ENCODE results near the gene MEP1B. TPM values are rescaled to one million over a fixed set of nuclear protein-coding genes. Genes with fewer than 3 reads are reported as not detected.

The MEP1B gene
- polyA plus RNA-seq, 3 donors = 0.02 to 0.12 TPM; not detected in 1

DNA sequence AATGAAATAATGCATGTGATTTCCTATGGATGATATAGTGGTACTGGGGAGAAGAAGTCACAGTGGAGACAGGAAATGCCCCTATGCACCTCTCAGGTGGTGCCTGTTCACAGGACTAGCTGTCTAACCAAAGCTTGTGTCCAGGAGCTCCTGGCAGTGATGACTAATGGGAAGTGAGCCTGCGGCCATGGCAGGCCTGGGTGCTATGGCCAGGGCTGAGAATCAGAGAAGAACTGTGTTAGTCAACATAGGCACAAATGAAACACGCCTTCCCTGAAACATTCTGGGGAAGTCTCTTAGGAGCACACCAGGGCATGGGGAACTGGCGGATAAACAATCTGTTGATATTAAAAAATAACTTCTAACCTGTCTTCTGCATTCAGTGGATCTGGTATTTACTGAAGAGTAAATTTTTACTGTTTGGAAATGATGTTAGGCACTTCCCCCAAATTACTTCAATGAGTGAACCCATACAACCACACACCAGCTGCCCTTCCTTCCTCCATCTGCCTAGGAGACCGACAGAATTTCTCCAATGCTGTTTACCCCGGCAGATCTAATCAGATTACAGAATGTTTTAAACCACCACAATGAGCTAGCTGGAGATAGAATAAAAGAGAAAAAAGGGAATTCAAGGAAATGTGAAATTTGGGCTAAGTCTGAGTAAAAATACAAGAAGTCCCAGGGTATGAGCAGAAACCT, 67.4 kb downstream of the MEP1B start:
- 46 to 68% (median 62%) methylated on average over 5 of the region's 5 CpGs for WGBS, 3 donors
- no peak overlapping the region for H3K27ac ChIP-seq (ENCODE audit: low read depth, low read length)

DNA sequence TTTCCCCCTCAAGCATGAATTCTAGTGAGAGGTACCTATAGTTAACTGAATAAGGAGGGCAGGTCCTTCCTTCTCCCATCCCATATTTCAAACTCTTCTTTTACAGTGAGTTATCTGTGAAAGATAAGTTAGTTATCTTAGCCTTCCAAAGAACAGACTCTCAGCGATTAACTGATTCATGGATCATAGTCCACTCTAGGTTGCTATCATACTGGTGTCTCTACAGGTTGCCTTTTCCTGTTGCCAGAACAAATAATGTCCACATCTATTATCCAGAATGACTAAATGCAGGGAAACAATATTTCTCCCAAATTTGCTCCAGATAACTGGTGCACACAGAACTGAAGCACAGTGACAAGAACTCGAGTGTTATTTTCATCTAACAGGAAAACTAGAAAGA, 68.3 kb downstream of the MEP1B start:
- no peak overlapping the region for H3K27ac ChIP-seq (ENCODE audit: low read depth, low read length)
- WGBS, 3 donors = 68 to 79% (median 77%) methylated on average over 2 of the region's 2 CpGs

- no peak overlapping the region for H3K27ac ChIP-seq (ENCODE audit: low read depth, low read length)
- WGBS, 3 donors = 72 to 78% (median 76%) methylated on average over 5 of the region's 5 CpGs
These were observed 68.8 kb downstream of the MEP1B start for GRCh38 chr18:32258558-32259204.

DNA sequence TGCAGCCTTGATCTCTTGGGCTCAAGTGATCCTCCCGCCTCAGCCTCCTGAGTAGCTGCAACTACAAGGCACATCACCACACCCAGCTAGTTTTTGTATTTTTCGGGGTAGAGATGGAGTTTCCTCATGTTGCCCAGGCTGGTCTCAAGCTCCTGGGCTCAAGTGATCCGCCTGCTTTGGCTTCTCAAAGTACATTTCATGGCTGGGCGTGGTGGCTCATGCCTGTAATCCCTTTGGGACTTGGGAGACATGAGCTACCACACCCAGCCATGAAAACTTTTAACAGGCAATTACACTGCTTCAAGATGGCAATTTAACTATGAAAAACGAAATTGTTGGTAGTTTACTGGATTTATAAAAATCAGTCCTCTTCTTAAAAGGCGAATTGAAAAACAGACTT, 69.7 kb downstream of the MEP1B start:
- H3K27ac ChIP-seq (ENCODE audit: low read depth, low read length) = no peak overlapping the region
- WGBS, 3 donors = 83 to 87% (median 86%) methylated on average over 6 of the region's 6 CpGs

DNA sequence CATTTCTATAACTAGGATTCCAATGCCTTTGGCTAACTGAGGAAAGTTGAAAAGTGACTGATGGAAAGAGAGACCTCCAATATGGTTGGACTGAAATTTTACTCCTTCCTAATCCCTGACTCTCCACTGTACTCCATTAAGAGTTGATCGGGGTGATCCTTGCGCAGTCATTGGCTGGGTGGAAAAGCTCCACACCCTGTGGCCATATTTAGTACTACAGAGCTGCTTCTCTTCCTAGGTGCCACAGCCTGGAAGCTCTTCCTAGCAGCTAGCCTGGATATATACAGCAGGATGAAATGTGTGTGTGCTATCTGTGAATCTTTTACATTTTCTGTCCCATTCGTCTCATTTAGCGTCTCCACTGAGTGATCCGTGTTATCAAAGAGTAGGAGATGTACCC, 71.2 kb downstream of the MEP1B start:
- WGBS, 3 donors = 94 to 96% (median 96%) methylated on average over 5 of the region's 5 CpGs

GRCh38 chr18:32262092-32262491, 72.3 kb downstream of the MEP1B start:
- 79 to 93% (median 80%) methylated on average over 1 of the region's 1 CpG for WGBS, 3 donors
- H3K27ac ChIP-seq (ENCODE audit: low read depth, low read length) = no peak overlapping the region

More for the DNA sequence above, 71.2 kb downstream of the MEP1B start:
- H3K27ac ChIP-seq (ENCODE audit: low read depth, low read length) = no peak overlapping the region

DNA sequence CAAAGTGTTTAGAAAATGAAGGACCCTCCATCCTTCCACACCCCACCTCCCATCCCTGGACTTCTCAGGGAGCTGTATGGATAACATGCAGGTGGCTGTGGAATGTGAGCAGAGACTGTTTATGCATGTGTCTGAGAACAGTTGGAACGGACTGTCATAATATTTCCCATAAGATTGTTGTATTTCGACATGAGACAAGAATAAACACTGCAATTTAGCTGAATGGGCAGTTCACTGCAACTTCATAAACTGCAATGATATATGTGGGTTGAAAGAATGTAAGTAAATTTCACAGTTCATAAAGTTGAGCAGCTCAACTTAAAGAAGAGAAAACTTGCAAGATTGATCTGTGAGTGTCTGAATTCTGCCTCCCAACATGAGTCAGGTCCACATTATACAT, 74.6 kb downstream of the MEP1B start:
- WGBS, 3 donors = 66 to 76% (median 66%) methylated on average over 2 of the region's 2 CpGs
- no peak overlapping the region for H3K27ac ChIP-seq (ENCODE audit: low read depth, low read length)

- 86 to 95% (median 90%) methylated on average over 4 of the region's 4 CpGs for WGBS, 3 donors
- H3K27ac ChIP-seq (ENCODE audit: low read depth, low read length) = no peak overlapping the region
These were observed 77.6 kb downstream of the MEP1B start for GRCh38 chr18:32267463-32267862.

Other genes starting within 250 kb of the MEP1B start
- gene TRAPPC8, start 246.9 kb upstream of the MEP1B start, polyA plus RNA-seq = 10 to 100 TPM in 2 of 3 donors, 1 to 10 TPM in 1; 7.7 to 18.4 (median 13.2) TPM
- gene RNF125, start 171.2 kb upstream of the MEP1B start, polyA plus RNA-seq = 1 to 10 TPM; 2.8 to 9.6 (median 9.2) TPM
- 10 to 100 TPM in 2 of 3 donors, 1 to 10 TPM in 1; 8.5 to 17.5 (median 11.4) TPM for gene RNF138, start 98.2 kb upstream of the MEP1B start, polyA plus RNA-seq

All from adipose tissue (tissue), 3 donors.